ENCODE results near the gene DYRK1A. TPM values are rescaled to one million over a fixed set of nuclear protein-coding genes. Genes with fewer than 3 reads are reported as not detected.

Gene DYRK1A
- total RNA-seq, 2 donors from 2014 or later, result 70.5 to 146 TPM

- Histone ChIP-seq H3K27me3 (replicated peaks; ENCODE audit: insufficient read depth) (no peaks in the 10 kb centered on the region), H3K36me3 (no peaks in the 10 kb centered on the region), H3K4me1 (replicated peaks) (peaks cover 11% of the 10 kb centered on the region), H3K27ac (peak overlapping the region; percentile 98 to 100), H3K4me3 (peak overlapping the region; percentile 56 to 96), H3K9me3 (no peaks in the 10 kb centered on the region)
- 0% methylated on average over 39 of the region's 61 CpGs for WGBS
- TF ChIP-seq CTCF (IDR thresholded peaks at IDR 0.05), result no peak
- no peak for TF ChIP-seq POLR2AphosphoS5 (IDR thresholded peaks at IDR 0.05)
- TF ChIP-seq POLR2A (IDR thresholded peaks at IDR 0.05), result no peak
- no peak for DNase-seq (ENCODE audit: low spot score)
- intact Hi-C loops (cut with DNase I), result loop anchor here (2.0 to 10.0 kb wide), 6 partner anchors 29 to 403 kb away; partner anchors contain the start of genes HLCS, PIGP, TTC3 and VPS26C
Measured at GRCh38 chr21:37367336-37367702, 746 bp downstream of the DYRK1A start.

GRCh38 chr21:37367703-37368540 is 1.3 kb downstream of the DYRK1A start:
- peak; percentile 12 for DNase-seq (ENCODE audit: low spot score)
- H3K27me3 ChIP-seq (replicated peaks; ENCODE audit: insufficient read depth), result no peaks in the 10 kb centered on the region
- under 1% methylated on average over 67 of the region's 68 CpGs for WGBS
- H3K4me3 ChIP-seq, result peak overlapping the region; percentile 56 to 96
- H3K9me3 ChIP-seq, result no peaks in the 10 kb centered on the region
- peaks cover 11% of the 10 kb centered on the region for H3K4me1 ChIP-seq (replicated peaks)
- no peaks in the 10 kb centered on the region for H3K36me3 ChIP-seq
- H3K27ac ChIP-seq, result peak overlapping the region; percentile 98 to 100
- intact Hi-C loops (cut with DNase I), result loop anchor here (2.0 to 10.0 kb wide), 6 partner anchors 29 to 403 kb away; partner anchors contain the start of genes HLCS, PIGP, TTC3 and VPS26C
- no peak for TF ChIP-seq CTCF (IDR thresholded peaks at IDR 0.05)
- TF ChIP-seq POLR2A (IDR thresholded peaks at IDR 0.05), result peak; percentile 46

- no peak for TF ChIP-seq CTCF (IDR thresholded peaks at IDR 0.05)
- TF ChIP-seq POLR2AphosphoS5 (IDR thresholded peaks at IDR 0.05), result no peak
- TF ChIP-seq POLR2A (IDR thresholded peaks at IDR 0.05), result no peak
- Histone ChIP-seq H3K36me3 (no peaks in the 10 kb centered on the region), H3K9me3 (no peaks in the 10 kb centered on the region), H3K27me3 (replicated peaks; ENCODE audit: insufficient read depth) (no peaks in the 10 kb centered on the region), H3K27ac (peak overlapping the region; percentile 98 to 100), H3K4me3 (peak overlapping the region; percentile 56 to 96), H3K4me1 (replicated peaks) (peaks cover 11% of the 10 kb centered on the region)
- no peak for DNase-seq (ENCODE audit: low spot score)
- 7% methylated on average over 9 of the region's 9 CpGs for WGBS
- intact Hi-C loops (cut with DNase I), result loop anchor here (5.0 to 10.0 kb wide), 4 partner anchors 194 to 404 kb away; partner anchors contain the start of genes HLCS, PIGP and TTC3
Measured at GRCh38 chr21:37368541-37369279, 2.1 kb downstream of the DYRK1A start.

GRCh38 chr21:37369307-37369854 is 2.8 kb downstream of the DYRK1A start:
- no peak for TF ChIP-seq POLR2A (IDR thresholded peaks at IDR 0.05)
- TF ChIP-seq POLR2AphosphoS5 (IDR thresholded peaks at IDR 0.05), result no peak
- no peak for TF ChIP-seq CTCF (IDR thresholded peaks at IDR 0.05)
- H3K9me3 ChIP-seq, result no peaks in the 10 kb centered on the region
- intact Hi-C loops (cut with DNase I), result loop anchor here (5.0 to 10.0 kb wide), 4 partner anchors 193 to 405 kb away; partner anchors contain the start of genes HLCS, PIGP and TTC3
- H3K27ac ChIP-seq, result peak overlapping the region in 1 of 2 donors; percentile 35
- DNase-seq (ENCODE audit: low spot score), result no peak
- peak overlapping the region in 1 of 2 donors; percentile 56 for H3K4me3 ChIP-seq
- WGBS, result 30% methylated on average over 3 of the region's 3 CpGs
- H3K27me3 ChIP-seq (replicated peaks; ENCODE audit: insufficient read depth), result no peaks in the 10 kb centered on the region
- H3K4me1 ChIP-seq (replicated peaks), result peaks cover 11% of the 10 kb centered on the region
- H3K36me3 ChIP-seq, result no peaks in the 10 kb centered on the region

Measured in prostate gland (tissue), 2 donors.